Karpas-422 (cell line): Measurements from ENCODE around the gene GAGE12J. TPM values are rescaled to one million over a fixed set of nuclear protein-coding genes. Genes with fewer than 3 reads are reported as not detected.
"Not testable (repeated sequence)": the region's sequence is repeated elsewhere in the genome, so short reads cannot be mapped to it uniquely, and the experiment has no call there.

Experiments used
- DNase-seq: peaks from one replicate; pipeline ENCODE4 v3.0.0-alpha.2; 2015
- H2AFZ ChIP-seq: fragments of 200-600 bp; sonication (generic); 2 replicates; pipeline ENCODE4 v1.6.1; 2014; ENCODE audit warnings: antibody characterized with exemption, low read length, mixed read lengths
- H3K27ac ChIP-seq: fragments of 200-600 bp; sonication (generic); 2 replicates; pipeline ENCODE4 v1.5.1; 2014; ENCODE audit warnings: mild to moderate bottlenecking, low read length, moderate library complexity
- H3K27me3 ChIP-seq: fragments of 200-600 bp; sonication (generic); 2 replicates; pipeline ENCODE4 v1.6.1; 2014; ENCODE audit warnings: low read length, mixed read lengths
- H3K36me3 ChIP-seq: fragments of 200-600 bp; sonication (generic); 2 replicates; pipeline ENCODE4 v1.6.1; 2014; ENCODE audit warnings: low read length, mixed read lengths; ENCODE audit not compliant: insufficient read depth
- H3K4me1 ChIP-seq: fragments of 200-600 bp; sonication (generic); 2 replicates; pipeline ENCODE4 v1.6.1; 2014; ENCODE audit warnings: mild to moderate bottlenecking, low read length, mixed read lengths
- H3K4me2 ChIP-seq: fragments of 200-600 bp; sonication (generic); 2 replicates; pipeline ENCODE4 v1.6.1; 2014; ENCODE audit warnings: low read length, low read depth, mild to moderate bottlenecking; ENCODE audit not compliant: poor library complexity, severe bottlenecking
- H3K4me3 ChIP-seq: fragments of 200-600 bp; sonication (generic); 2 replicates; pipeline ENCODE4 v1.5.1; 2014; ENCODE audit warnings: mild to moderate bottlenecking, antibody characterized with exemption, low read length, mixed read lengths
- H3K79me2 ChIP-seq: fragments of 200-600 bp; sonication (generic); 2 replicates; pipeline ENCODE4 v1.6.1; 2014; ENCODE audit warnings: mild to moderate bottlenecking, low read length, mixed read lengths
- H3K9ac ChIP-seq: fragments of 200-600 bp; sonication (generic); 2 replicates; pipeline ENCODE4 v1.6.0; 2014; ENCODE audit warnings: low read length
- H3K9me2 ChIP-seq: fragments of 200-600 bp; sonication (generic), shearing (Covaris generic); replicated peaks from 2 replicates; pipeline ENCODE4 v1.6.0; 2014; ENCODE audit warnings: mild to moderate bottlenecking, low read length, moderate library complexity; ENCODE audit not compliant: insufficient read depth
- H3K9me3 ChIP-seq: fragments of 300-700, 200-600 bp; sonication (generic); 2 replicates; pipeline ENCODE4 v1.6.1; 2014; ENCODE audit warnings: low read length, mixed read lengths
- H4K20me1 ChIP-seq: fragments of 200-600 bp; sonication (generic); 2 replicates; pipeline ENCODE4 v1.6.1; 2014; ENCODE audit warnings: mild to moderate bottlenecking, antibody characterized with exemption, low read length, low read depth; ENCODE audit not compliant: insufficient read depth
- total RNA-seq: library from RNA; depleted of rRNA; stranded (reverse); fragments of >200 nt; shearing (Covaris generic); gene quantifications from 2 replicates; pipeline ENCODE4 v1.2.3, GENCODE V29; 2014; ENCODE audit warnings: low replicate concordance

Gene GAGE12J
- total RNA-seq, 1 experiment from 2014 or later: not detected

GRCh38 chrX:49322266-49322665, 429 bp downstream of the GAGE12J start:
- not testable (repeated sequence) for H3K9me2 ChIP-seq, H3K4me3 ChIP-seq, H3K27me3 ChIP-seq, H3K4me2 ChIP-seq, H3K9me3 ChIP-seq, H2AFZ ChIP-seq, H3K36me3 ChIP-seq, DNase-seq, H3K79me2 ChIP-seq, H3K27ac ChIP-seq, H3K4me1 ChIP-seq, H3K9ac ChIP-seq, H4K20me1 ChIP-seq

- H3K27me3 ChIP-seq, H4K20me1 ChIP-seq, H3K79me2 ChIP-seq, H3K4me1 ChIP-seq, H3K36me3 ChIP-seq, DNase-seq, H3K27ac ChIP-seq, H3K4me2 ChIP-seq, H3K9me3 ChIP-seq, H2AFZ ChIP-seq, H3K9me2 ChIP-seq, H3K4me3 ChIP-seq, H3K9ac ChIP-seq: not testable (repeated sequence)
Measured at GRCh38 chrX:49323735-49324134, 1.9 kb downstream of the GAGE12J start.

GRCh38 chrX:49330421-49330820, 8.6 kb downstream of the GAGE12J start:
- not testable (repeated sequence) for H3K27me3 ChIP-seq, H2AFZ ChIP-seq, H3K27ac ChIP-seq, H4K20me1 ChIP-seq, H3K4me2 ChIP-seq, H3K4me3 ChIP-seq, H3K4me1 ChIP-seq, DNase-seq, H3K9me3 ChIP-seq, H3K9ac ChIP-seq, H3K79me2 ChIP-seq, H3K36me3 ChIP-seq, H3K9me2 ChIP-seq

GRCh38 chrX:49331282-49331681, 9.4 kb downstream of the GAGE12J start, which contains the start of gene GAGE13:
TSS of gene GAGE13 (plus strand) at chrX:49331582. CDS start at chrX:49332738, 1,156 bp downstream.
- not testable (repeated sequence) for H3K4me1 ChIP-seq, H3K27me3 ChIP-seq, H3K9ac ChIP-seq, H4K20me1 ChIP-seq, H3K27ac ChIP-seq, H2AFZ ChIP-seq, H3K4me3 ChIP-seq, H3K9me3 ChIP-seq, H3K4me2 ChIP-seq, H3K36me3 ChIP-seq, DNase-seq, H3K79me2 ChIP-seq, H3K9me2 ChIP-seq

GRCh38 chrX:49331841-49332240, 10.0 kb downstream of the GAGE12J start:
- not testable (repeated sequence) for H3K4me1 ChIP-seq, H3K9me2 ChIP-seq, H3K27ac ChIP-seq, H2AFZ ChIP-seq, H3K4me2 ChIP-seq, H3K27me3 ChIP-seq, H4K20me1 ChIP-seq, DNase-seq, H3K79me2 ChIP-seq, H3K4me3 ChIP-seq, H3K9me3 ChIP-seq, H3K9ac ChIP-seq, H3K36me3 ChIP-seq

- not testable (repeated sequence) for H3K9ac ChIP-seq, H2AFZ ChIP-seq, H3K4me2 ChIP-seq, H3K27me3 ChIP-seq, H3K4me1 ChIP-seq, DNase-seq, H3K4me3 ChIP-seq, H3K79me2 ChIP-seq, H4K20me1 ChIP-seq, H3K36me3 ChIP-seq, H3K9me3 ChIP-seq, H3K9me2 ChIP-seq, H3K27ac ChIP-seq
Measured at GRCh38 chrX:49341449-49341848, 19.6 kb downstream of the GAGE12J start.

GRCh38 chrX:49344496-49345175, 22.8 kb downstream of the GAGE12J start:
- DNase-seq, H3K4me1 ChIP-seq, H3K79me2 ChIP-seq, H3K36me3 ChIP-seq, H3K9me3 ChIP-seq, H3K4me3 ChIP-seq, H3K9ac ChIP-seq, H3K9me2 ChIP-seq, H3K4me2 ChIP-seq, H2AFZ ChIP-seq, H4K20me1 ChIP-seq, H3K27me3 ChIP-seq, H3K27ac ChIP-seq: not testable (repeated sequence)

GRCh38 chrX:49345402-49345801, 23.6 kb downstream of the GAGE12J start:
- H3K79me2 ChIP-seq, H3K9me3 ChIP-seq, H3K4me1 ChIP-seq, H3K27ac ChIP-seq, DNase-seq, H3K9ac ChIP-seq, H4K20me1 ChIP-seq, H3K9me2 ChIP-seq, H3K36me3 ChIP-seq, H3K4me2 ChIP-seq, H2AFZ ChIP-seq, H3K27me3 ChIP-seq, H3K4me3 ChIP-seq: not testable (repeated sequence)

- H4K20me1 ChIP-seq, H3K27me3 ChIP-seq, H2AFZ ChIP-seq, H3K27ac ChIP-seq, H3K36me3 ChIP-seq, H3K9ac ChIP-seq, H3K4me1 ChIP-seq, H3K9me2 ChIP-seq, H3K9me3 ChIP-seq, H3K4me3 ChIP-seq, H3K4me2 ChIP-seq, H3K79me2 ChIP-seq, DNase-seq: not testable (repeated sequence)
Measured at GRCh38 chrX:49346150-49346549, 24.3 kb downstream of the GAGE12J start.
